Activated T-cell treated with anti-CD3 and anti-CD28 coated beads, Interleukin-2, amount 50 U/mL, for 4 hours (primary cell): ENCODE data around the gene GSTA5. TPM values are rescaled to one million over a fixed set of nuclear protein-coding genes. Genes with fewer than 3 reads are reported as not detected.
"Not testable (repeated sequence)": the region's sequence is repeated elsewhere in the genome, so short reads cannot be mapped to it uniquely, and the experiment has no call there.

Experiments
- ATAC-seq, 2 donors: fragments of 200-7000 bp; cut with Tn5 transposase; one replicate each; pipeline ENCODE4 v1.10.0; 2021
- DNase-seq: peaks from one replicate; pipeline ENCODE4 v3.0.0-alpha.2; 2020
- H3K27me3 Mint-ChIP-seq: one replicate; pipeline ENCODE4 v1.8.0; 2021; ENCODE audit warnings: low read depth, mixed read lengths
- H3K36me3 Mint-ChIP-seq: one replicate; pipeline ENCODE4 v1.8.0; 2022; ENCODE audit warnings: mixed read lengths; ENCODE audit not compliant: insufficient read depth
- H3K4me1 Mint-ChIP-seq: one replicate; pipeline ENCODE4 v1.8.0; 2021; ENCODE audit warnings: low read depth, mixed read lengths
- H3K4me3 Mint-ChIP-seq: one replicate; pipeline ENCODE4 v1.8.0; 2021; ENCODE audit warnings: mild to moderate bottlenecking, moderate library complexity, mixed read lengths
- H3K9me3 Mint-ChIP-seq: one replicate; pipeline ENCODE4 v1.8.0; 2021; ENCODE audit warnings: mixed read lengths
- total RNA-seq, 3 donors: library from RNA; stranded (reverse); gene quantifications; one replicate each; pipeline ENCODE4 v1.2.1, GENCODE V29; 2021

GSTA5 gene
- total RNA-seq, 3 donors from 2014 or later: not detected

DNA sequence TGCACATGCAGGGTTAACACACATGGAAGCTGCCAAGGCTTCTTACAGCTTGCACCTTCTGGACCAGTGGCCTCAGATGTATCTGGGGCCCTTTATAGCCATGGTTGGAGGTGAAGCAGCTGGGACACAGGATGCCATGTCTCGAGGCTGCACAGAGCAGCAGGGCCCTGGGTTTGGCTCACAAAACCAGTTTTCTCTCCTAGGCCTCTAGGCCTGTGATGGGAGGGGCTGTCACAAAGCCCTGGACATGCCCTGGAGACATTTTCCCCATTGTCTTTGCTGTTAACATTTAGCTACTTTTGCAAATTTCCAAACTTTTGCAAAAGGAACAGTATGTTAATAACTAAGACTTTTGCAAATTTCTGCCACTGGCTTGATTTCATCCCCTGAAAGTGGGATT lies 18.8 kb downstream of the GSTA5 start:
- Mint-ChIP-seq H3K4me3 (no peak overlapping the region), H3K36me3 (no peaks in the 10 kb centered on the region), H3K9me3 (peaks cover 11% of the 10 kb centered on the region), H3K4me1 (no peaks in the 10 kb centered on the region), H3K27me3 (peaks cover 4% of the 10 kb centered on the region)
- DNase-seq (no peak), ATAC-seq (no peak)

DNA sequence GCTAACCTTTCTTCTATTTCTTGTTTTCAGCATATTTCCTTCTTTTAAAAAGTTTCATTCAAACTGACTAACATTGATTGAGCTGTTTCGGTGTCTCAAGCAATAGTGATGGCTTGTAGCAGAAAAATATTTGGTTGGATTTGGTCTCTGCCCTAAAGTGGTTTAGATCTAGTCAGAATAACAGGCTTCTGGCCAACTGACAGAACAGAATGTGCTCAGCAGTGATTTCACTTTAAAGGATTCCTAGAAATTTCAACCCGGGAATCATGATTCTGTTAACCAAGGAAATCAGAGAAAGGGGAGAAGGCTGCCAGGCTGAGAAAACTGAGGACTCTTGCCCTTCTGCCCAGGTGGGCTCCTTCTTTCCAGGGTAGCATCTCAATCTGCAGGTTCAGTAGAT lies 20.4 kb downstream of the GSTA5 start:
- no peaks in the 10 kb centered on the region for H3K36me3 Mint-ChIP-seq
- ATAC-seq (no peak), DNase-seq (no peak)
- H3K4me3 Mint-ChIP-seq: no peak overlapping the region
- H3K9me3 Mint-ChIP-seq: peaks cover 11% of the 10 kb centered on the region
- H3K27me3 Mint-ChIP-seq: peaks cover 3% of the 10 kb centered on the region
- H3K4me1 Mint-ChIP-seq: no peaks in the 10 kb centered on the region

DNA sequence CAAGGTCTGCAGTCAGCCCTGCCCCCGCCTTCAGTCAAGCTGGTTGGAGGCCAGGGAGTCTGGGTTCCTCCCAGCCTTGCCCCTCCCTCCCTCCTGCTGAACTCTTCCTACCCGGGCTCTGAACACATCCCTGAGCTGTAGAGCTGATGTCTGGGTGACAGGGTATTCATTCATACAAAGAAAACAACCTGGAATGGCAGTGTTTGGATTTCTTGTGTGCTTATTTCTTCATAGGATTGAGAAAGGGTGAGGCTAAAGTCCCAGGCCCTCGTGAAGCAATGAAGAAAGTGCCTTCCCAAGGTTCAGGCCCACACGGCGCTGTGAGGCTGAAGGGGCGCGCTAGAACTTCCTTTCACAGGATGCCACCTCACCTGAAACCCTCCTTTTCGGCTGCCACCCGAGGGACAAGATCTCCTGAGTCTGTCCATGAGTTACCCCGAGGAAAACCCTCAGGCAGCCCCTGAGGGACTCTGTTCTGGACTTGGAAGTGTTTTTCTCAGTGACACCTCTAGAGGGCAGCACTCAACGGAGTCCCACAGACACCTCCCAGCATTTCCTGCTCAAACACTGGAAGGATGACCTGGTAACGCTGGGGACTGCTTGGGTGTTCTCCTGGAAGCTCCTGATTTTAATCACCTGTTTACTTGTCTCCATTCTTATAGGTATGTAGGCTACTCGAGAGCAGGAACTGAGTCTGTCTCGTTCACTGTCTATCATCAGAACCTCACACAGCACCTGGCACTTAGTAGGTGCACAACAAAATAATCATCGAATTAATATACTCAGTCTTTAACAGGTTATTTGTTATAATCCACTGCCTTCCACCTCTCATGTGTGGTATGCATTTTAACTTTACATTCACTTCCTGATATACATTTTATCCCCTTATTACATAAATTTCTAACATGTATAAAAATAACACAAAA lies 25.2 kb downstream of the GSTA5 start:
- peaks cover 12% of the 10 kb centered on the region for H3K27me3 Mint-ChIP-seq
- H3K9me3 Mint-ChIP-seq: no peaks in the 10 kb centered on the region
- H3K4me1 Mint-ChIP-seq: no peaks in the 10 kb centered on the region
- peak; percentile 27 for DNase-seq
- peak; percentile 69 to 77 for ATAC-seq
- H3K36me3 Mint-ChIP-seq: no peaks in the 10 kb centered on the region
- no peak overlapping the region for H3K4me3 Mint-ChIP-seq

DNA sequence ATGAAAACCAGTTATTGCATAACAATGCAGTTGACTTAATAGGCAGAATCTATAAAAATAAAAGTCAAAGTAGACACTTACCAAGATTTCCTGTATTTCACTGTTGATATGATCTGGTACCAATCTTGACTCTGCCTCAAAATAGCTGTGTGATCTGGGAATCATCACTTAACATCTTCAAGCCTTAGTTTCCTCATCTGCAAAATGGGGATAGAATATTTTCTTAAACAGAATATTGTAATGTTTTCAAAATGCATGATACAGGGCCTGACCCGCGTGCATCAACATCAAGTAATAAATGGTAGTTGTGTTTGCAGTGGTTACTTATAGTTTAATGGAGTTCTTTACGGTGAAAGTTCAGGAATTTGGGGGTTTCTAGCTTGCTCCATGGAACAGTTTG lies 26.1 kb downstream of the GSTA5 start:
- ATAC-seq, H3K4me1 Mint-ChIP-seq, H3K9me3 Mint-ChIP-seq, H3K4me3 Mint-ChIP-seq, H3K36me3 Mint-ChIP-seq, DNase-seq: not testable (repeated sequence)
- peaks cover 12% of the 10 kb centered on the region for H3K27me3 Mint-ChIP-seq

DNA sequence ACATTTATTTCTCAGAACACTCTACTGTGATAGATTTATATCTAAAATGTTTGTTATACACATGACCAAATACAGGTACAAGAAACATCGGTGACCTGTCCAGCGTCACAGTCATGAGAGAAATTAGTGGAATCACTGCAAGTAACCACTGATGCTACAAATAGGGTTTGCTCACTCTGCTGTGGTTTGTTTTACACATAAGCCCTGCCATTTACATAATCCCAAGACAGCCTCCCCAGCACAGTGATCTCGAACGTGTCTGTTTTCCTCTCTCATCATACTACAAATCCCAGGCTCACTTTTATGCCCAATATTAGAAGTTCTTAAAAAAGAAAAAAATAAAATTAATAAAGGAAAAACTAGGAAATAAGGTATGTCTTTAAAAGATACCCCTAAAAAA lies 30.8 kb downstream of the GSTA5 start:
- H3K36me3 Mint-ChIP-seq, H3K4me3 Mint-ChIP-seq, ATAC-seq, H3K9me3 Mint-ChIP-seq, DNase-seq, H3K4me1 Mint-ChIP-seq: not testable (repeated sequence)
- peaks cover 12% of the 10 kb centered on the region for H3K27me3 Mint-ChIP-seq

DNA sequence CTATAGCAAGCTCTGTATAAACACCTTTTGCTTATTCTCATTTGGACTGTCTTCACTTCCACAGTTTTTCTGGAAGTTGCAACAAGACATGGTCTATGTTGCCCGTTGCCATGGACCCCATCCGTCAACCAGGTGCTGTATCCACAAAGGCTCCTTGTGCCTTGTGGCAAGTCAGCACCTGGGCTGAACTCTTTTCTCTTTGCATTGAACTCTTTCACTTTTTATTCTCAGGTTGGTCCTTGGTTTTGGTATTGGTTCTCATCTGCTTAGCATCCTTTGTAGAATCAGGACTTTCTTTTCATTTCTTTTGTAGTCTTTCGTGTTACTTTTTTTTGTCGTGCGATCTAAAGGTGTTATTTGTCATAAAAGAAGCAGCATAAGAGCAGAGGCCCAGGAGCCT lies 32.0 kb downstream of the GSTA5 start:
- no peak overlapping the region for H3K4me3 Mint-ChIP-seq
- ATAC-seq: no peak
- no peaks in the 10 kb centered on the region for H3K9me3 Mint-ChIP-seq
- no peaks in the 10 kb centered on the region for H3K4me1 Mint-ChIP-seq
- H3K27me3 Mint-ChIP-seq: peaks cover 13% of the 10 kb centered on the region
- H3K36me3 Mint-ChIP-seq: no peaks in the 10 kb centered on the region
- no peak for DNase-seq

DNA sequence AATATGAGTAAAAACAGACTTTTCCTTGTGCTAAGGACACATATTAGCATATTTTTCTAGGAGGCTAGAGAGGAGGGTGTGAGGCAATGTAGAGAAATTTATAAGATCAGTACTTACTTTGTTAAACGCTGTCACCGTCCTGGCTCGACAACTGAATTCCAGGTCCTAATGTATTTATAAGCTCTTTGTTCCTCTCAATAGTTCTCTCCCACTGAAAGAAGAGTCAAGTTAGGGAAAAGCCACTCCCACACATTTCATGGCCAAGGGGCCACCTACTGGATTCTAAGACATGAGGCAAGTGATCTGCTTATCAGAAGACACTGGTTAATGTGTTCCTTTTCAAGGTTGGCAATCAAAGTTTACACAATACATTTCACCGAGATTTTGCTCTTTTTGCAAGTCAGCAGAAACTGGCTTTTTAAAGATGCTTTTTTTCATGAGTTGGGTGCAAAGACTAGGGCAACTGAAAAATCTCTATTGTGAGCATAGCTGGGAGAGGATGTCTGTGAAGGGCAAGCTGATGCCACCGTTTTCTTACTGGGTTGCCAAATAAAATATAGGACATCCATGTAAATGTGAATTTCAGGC lies 36.9 kb downstream of the GSTA5 start, which contains the start of gene GSTA1:
Gene GSTA1, minus strand, starts transcription at position 149 of the 588 bp plus-strand sequence. CDS start 4,549 bp downstream, outside the sequence.
- H3K4me1 Mint-ChIP-seq, ATAC-seq, H3K9me3 Mint-ChIP-seq, H3K4me3 Mint-ChIP-seq, DNase-seq, H3K36me3 Mint-ChIP-seq: not testable (repeated sequence)
- peaks cover 13% of the 10 kb centered on the region for H3K27me3 Mint-ChIP-seq

DNA sequence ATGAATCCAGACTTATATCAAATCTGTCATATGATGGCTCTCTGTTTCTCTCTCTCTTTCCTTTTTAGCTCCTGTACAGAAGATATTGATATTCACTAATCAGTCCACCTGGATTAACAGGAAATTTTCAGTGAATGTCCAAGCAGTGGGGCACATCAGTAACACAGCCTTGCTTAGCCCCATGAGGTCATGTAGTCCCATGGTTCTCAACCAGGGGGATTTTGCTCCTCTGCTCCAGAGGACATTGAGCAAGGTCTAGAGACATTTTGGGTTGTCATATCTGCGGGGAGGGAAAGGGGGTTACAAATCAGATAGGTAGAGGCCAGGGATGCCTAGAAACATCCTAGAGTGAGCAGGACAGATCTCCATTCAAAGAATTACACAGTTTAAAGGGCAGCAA lies 37.8 kb downstream of the GSTA5 start:
- H3K36me3 Mint-ChIP-seq: no peaks in the 10 kb centered on the region

DNA sequence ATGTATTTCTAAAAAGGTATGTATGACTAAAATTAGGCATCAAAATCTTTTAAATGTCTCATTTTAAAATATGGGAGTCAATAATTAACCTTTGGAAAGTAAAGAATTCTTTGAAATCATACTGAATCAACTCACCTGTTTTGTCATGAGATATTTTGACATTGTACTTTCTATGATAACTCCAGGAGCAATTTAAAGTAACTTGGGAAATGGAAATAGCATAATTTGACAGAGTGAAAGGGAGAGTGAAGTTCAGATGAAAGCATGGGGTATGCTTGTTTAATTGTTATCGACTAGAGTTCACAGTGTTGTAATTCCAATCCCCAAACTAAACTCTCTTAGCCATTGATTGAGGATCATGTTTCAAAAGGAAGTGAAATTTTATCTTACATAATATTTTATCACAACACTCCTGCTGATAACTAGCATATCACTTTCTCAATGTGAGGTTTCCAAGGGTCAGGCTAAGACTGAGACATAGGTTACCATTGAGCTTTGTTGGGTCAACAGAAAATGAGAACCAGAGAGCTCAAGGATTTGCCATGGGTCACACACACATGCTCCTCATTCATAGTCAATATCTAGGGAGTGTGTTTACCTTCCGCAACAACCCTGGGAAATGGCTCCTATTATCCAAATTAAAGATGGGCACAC lies 39.3 kb downstream of the GSTA5 start:
- no peaks in the 10 kb centered on the region for H3K4me1 Mint-ChIP-seq
- ATAC-seq (no peak), DNase-seq (no peak)
- peaks cover 19% of the 10 kb centered on the region for H3K27me3 Mint-ChIP-seq
- no peaks in the 10 kb centered on the region for H3K9me3 Mint-ChIP-seq
- no peaks in the 10 kb centered on the region for H3K36me3 Mint-ChIP-seq
- H3K4me3 Mint-ChIP-seq: no peak overlapping the region

More for the DNA sequence above, 37.8 kb downstream of the GSTA5 start:
- H3K4me3 Mint-ChIP-seq: no peak overlapping the region
- H3K4me1 Mint-ChIP-seq: no peaks in the 10 kb centered on the region
- H3K27me3 Mint-ChIP-seq: peaks cover 13% of the 10 kb centered on the region
- H3K9me3 Mint-ChIP-seq: no peaks in the 10 kb centered on the region
- ATAC-seq (no peak), DNase-seq (no peak)

DNA sequence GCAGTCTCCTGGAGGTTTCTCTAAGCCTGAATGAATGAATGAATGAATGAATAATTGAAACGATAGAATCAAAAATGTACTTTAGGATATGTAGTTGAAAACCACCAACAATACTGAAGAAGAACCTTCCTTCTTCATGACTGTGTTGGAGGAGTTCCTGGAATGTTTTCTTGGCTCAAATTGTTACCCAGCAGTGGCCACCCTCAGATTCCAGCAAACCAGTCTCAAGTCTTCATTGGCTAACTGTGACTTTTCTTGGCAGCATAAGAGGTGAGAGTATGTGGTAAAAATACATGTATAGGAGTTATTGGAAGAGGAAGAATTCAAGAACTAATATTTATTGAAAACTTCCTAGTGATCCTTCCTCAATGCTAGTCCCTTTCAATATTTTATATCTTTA lies 41.3 kb downstream of the GSTA5 start:
- H3K4me3 Mint-ChIP-seq, H3K4me1 Mint-ChIP-seq, H3K9me3 Mint-ChIP-seq, ATAC-seq, DNase-seq, H3K36me3 Mint-ChIP-seq: not testable (repeated sequence)
- H3K27me3 Mint-ChIP-seq: peaks cover 21% of the 10 kb centered on the region

DNA sequence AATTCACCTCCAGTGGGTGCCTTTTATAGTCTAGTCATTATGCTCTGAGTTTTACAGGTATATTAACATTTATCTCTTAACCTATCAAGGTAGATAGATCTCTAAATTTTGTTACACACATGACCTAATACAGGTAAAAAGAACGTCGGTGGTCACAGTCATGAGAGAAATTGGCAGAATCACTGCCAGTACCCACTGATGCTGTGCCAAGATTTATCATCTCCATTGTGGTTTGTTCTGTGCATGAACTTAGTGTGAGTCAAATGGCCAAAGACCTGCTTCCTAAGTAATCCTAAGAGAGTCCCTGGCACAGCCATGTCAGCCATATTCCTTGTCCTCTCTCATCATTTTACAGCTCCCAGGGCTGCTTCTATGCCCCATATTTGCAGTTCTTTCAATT lies 46.2 kb downstream of the GSTA5 start:
- not testable (repeated sequence) for H3K4me3 Mint-ChIP-seq, ATAC-seq, H3K4me1 Mint-ChIP-seq, DNase-seq, H3K36me3 Mint-ChIP-seq, H3K9me3 Mint-ChIP-seq
- H3K27me3 Mint-ChIP-seq: peaks cover 14% of the 10 kb centered on the region

DNA sequence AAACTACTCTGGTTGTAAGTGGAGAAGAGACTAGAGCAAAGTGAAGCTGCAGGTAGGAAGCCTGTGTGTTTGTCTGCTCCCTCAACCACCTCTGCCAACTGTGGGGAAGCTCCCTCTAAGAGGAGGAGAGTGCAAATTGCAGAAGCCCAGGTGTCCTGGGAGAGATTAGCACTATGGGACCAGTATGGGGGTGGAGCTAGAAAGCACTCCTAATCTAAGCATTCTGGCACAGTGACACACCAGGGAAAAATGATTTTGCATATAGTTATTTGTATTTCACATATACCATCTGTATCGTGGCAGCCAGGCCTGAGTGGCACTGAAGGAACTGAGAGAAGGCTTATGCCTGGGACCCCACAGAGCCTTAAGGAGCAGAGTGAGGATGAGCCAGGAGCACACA lies 49.8 kb downstream of the GSTA5 start:
- Mint-ChIP-seq H3K4me3 (no peak overlapping the region), H3K36me3 (no peaks in the 10 kb centered on the region)

DNA sequence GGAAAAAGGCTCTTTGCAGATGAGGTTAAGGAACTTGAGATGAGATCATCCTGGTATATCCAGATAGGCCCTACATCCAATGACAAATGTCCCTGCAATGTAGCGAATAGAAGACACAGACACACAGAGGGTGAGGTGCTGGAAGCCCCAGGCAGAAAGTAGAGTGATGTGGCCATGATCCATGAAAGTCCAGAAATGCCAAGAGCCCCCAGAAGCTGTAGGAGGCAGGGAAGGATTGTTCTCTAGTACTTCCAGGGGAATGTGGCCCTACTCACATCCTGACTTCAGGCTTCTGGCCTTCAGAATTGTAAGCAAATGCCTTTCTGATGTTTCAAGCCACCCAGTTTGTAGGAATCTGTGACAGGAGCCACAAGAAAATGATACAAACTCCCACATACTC lies 51.0 kb downstream of the GSTA5 start:
- not testable (repeated sequence) for H3K4me3 Mint-ChIP-seq, H3K4me1 Mint-ChIP-seq, ATAC-seq, H3K27me3 Mint-ChIP-seq, DNase-seq, H3K9me3 Mint-ChIP-seq, H3K36me3 Mint-ChIP-seq

More for the DNA sequence above, 49.8 kb downstream of the GSTA5 start:
- peaks cover 7% of the 10 kb centered on the region for H3K27me3 Mint-ChIP-seq
- ATAC-seq: no peak
- no peak for DNase-seq
- H3K9me3 Mint-ChIP-seq: peaks cover 4% of the 10 kb centered on the region
- no peaks in the 10 kb centered on the region for H3K4me1 Mint-ChIP-seq

DNA sequence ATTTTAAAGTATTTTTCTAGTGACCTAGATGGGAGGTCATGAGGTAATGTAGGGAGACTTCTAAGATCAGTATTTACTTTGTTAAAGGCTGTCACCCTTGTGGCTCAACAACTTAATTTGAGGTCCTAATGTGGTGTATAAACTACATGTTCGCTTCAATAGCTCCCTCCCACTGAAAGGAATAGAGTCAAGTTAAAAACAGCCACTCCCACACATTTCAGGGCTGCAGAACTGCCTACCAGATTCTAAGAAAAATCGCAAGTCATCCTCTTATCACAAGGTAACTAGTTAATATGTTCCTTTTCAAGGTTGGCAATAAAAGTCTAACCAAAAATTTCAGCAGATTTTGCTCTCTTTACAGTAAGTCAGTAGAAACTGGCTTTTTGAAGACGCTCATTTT lies 52.1 kb downstream of the GSTA5 start:
- no peak overlapping the region for H3K4me3 Mint-ChIP-seq
- H3K4me1 Mint-ChIP-seq: no peaks in the 10 kb centered on the region
- H3K9me3 Mint-ChIP-seq: peaks cover 4% of the 10 kb centered on the region
- no peaks in the 10 kb centered on the region for H3K36me3 Mint-ChIP-seq
- peaks cover 3% of the 10 kb centered on the region for H3K27me3 Mint-ChIP-seq
- ATAC-seq (no peak), DNase-seq (no peak)
